MM.1S (cell line): Measurements from ENCODE around the gene HOXB1.

Source experiments
- EZH2 ChIP-seq: fragments of 300-600 bp; sonication (generic); optimal IDR thresholded peaks from 2 replicates; pipeline ENCODE3; 2017; ENCODE audit warnings: low read depth, mild to moderate bottlenecking, antibody characterized with exemption, low read length, mixed read lengths
- EZH2phosphoT487 ChIP-seq: fragments of 300-600 bp; sonication (generic); IDR thresholded peaks from 2 replicates; pipeline ENCODE4 v1.6.1; 2018; ENCODE audit warnings: antibody characterized with exemption, low read length
- TF ChIP-seq, protein P1 (sequence below): fragments of 300-600 bp; sonication (generic); IDR thresholded peaks from 2 replicates; pipeline ENCODE4 v1.5.1; 2016; ENCODE audit warnings: antibody characterized with exemption, low read length, mixed read lengths

DNA sequence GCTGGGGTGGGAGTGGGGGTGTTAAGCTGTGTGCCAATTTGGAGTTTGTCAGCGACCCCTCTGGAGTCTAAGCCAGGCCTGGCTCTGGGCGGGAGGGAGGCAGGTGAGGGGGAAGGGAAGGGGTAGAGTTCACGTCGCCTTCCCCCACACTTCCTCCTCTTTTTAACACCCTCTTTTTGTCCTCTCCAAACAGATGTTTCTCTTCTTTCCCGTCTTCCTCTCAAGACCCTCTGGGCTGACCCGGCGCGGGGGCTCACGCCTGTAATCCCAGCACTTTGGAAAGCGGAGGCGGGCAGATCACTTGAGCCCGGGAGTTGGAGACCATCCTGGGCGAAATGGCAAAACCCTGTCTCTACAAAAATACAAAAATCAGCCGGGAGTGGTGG lies 3.3 kb downstream of the HOXB1 start:
- TF ChIP-seq, protein P1, sequence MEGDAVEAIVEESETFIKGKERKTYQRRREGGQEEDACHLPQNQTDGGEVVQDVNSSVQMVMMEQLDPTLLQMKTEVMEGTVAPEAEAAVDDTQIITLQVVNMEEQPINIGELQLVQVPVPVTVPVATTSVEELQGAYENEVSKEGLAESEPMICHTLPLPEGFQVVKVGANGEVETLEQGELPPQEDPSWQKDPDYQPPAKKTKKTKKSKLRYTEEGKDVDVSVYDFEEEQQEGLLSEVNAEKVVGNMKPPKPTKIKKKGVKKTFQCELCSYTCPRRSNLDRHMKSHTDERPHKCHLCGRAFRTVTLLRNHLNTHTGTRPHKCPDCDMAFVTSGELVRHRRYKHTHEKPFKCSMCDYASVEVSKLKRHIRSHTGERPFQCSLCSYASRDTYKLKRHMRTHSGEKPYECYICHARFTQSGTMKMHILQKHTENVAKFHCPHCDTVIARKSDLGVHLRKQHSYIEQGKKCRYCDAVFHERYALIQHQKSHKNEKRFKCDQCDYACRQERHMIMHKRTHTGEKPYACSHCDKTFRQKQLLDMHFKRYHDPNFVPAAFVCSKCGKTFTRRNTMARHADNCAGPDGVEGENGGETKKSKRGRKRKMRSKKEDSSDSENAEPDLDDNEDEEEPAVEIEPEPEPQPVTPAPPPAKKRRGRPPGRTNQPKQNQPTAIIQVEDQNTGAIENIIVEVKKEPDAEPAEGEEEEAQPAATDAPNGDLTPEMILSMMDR: no peak
- TF ChIP-seq EZH2 (no peak), EZH2phosphoT487 (no peak)
